Measurements from ENCODE around the gene TMEM54.
A peak's percentile ranks its signal among the peaks of the same experiment; 100 is the strongest.

Gene TMEM54

GRCh38 chr1:32876341-32877210, 24.6 kb downstream of the TMEM54 start:
- in situ Hi-C loops (cut with MboI; ENCODE audit: low sequenced_read_pairs, unreplicated experiment) = no loop called here
- TF ChIP-seq CTCF (IDR thresholded peaks at IDR 0.05; ENCODE audit: borderline replicate concordance, control extremely low read depth, extremely low read depth, insufficient read depth, missing control alignments) = peak; percentile 90
- peak; percentile 86 for DNase-seq (ENCODE audit: low spot score)

- in situ Hi-C loops (cut with MboI; ENCODE audit: low sequenced_read_pairs, unreplicated experiment) = no loop called here
- DNase-seq (ENCODE audit: low spot score) = peak; percentile 54
- TF ChIP-seq CTCF (IDR thresholded peaks at IDR 0.05; ENCODE audit: borderline replicate concordance, control extremely low read depth, extremely low read depth, insufficient read depth, missing control alignments) = no peak
Measured at GRCh38 chr1:32874860-32875752, 26.1 kb downstream of the TMEM54 start.

- DNase-seq (ENCODE audit: low spot score) = no peak
- no peak for TF ChIP-seq CTCF (IDR thresholded peaks at IDR 0.05; ENCODE audit: borderline replicate concordance, control extremely low read depth, extremely low read depth, insufficient read depth, missing control alignments)
- in situ Hi-C loops (cut with MboI; ENCODE audit: low sequenced_read_pairs, unreplicated experiment) = no loop called here
Measured at GRCh38 chr1:32873484-32873883, 27.7 kb downstream of the TMEM54 start.

GRCh38 chr1:32872192-32872460, 29.1 kb downstream of the TMEM54 start:
- DNase-seq (ENCODE audit: low spot score) = peak; percentile 28
- TF ChIP-seq CTCF (IDR thresholded peaks at IDR 0.05; ENCODE audit: borderline replicate concordance, control extremely low read depth, extremely low read depth, insufficient read depth, missing control alignments) = no peak
- in situ Hi-C loops (cut with MboI; ENCODE audit: low sequenced_read_pairs, unreplicated experiment) = no loop called here

- in situ Hi-C loops (cut with MboI; ENCODE audit: low sequenced_read_pairs, unreplicated experiment) = no loop called here
Measured at GRCh38 chr1:32871364-32872191, 29.6 kb downstream of the TMEM54 start.

More at GRCh38 chr1:32871364-32872191, 29.6 kb downstream of the TMEM54 start:
- no peak for TF ChIP-seq CTCF (IDR thresholded peaks at IDR 0.05; ENCODE audit: borderline replicate concordance, control extremely low read depth, extremely low read depth, insufficient read depth, missing control alignments)
- DNase-seq (ENCODE audit: low spot score) = peak; percentile 25
